Measurements from ENCODE around the gene PNMA6E. TPM values are rescaled to one million over a fixed set of nuclear protein-coding genes. Genes with fewer than 3 reads are reported as not detected.

Gene PNMA6E
- total and polyA plus RNA-seq, 9 of the 15 experiments (the other 6 are each of a cell fraction or from before 2014, with no cell fraction given): 0.03 TPM; not detected in 8

DNA sequence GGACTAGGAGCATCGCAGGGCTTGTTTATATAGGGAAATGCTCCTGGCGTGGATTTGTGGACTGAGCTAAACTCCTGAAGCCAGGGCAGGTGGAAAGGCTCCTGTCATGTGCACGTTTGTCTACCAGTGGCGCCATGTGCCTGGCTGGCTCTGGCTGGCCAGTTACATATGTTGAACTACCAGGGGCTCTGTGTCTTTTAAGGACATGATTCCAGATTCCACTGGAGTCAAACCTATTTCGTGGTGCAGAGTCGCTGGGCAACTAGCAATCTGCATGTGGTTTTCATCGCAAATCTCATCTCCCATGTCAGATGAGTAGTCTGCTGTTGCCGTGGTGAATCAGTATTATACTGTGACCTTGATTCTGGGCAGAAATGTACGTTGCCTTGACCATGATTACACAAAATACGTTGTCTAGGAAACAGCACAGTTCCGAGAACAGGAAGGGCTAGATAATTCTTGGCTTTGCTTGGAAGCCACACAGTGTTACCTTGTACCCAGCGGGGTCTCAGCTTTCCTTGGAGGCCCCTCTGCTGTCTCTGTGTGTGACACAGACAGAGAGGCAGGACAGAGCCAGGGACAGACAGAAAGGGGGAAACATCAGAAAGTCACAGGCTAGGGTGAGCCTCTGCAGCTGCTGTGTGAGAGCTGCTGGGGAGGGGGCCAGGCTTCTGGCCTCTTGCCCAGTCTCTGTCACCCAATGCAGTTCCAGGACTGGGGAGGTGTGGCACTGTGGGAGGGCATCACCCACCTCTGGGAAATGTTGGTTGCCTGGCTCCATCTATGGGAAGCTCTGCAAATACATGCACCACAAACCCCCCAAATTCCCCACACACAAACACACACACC, 19.2 kb downstream of the PNMA6E start:
- DNase-seq (ENCODE audit: extremely low read depth in 1 of 4, low spot score in 3 of 4) (peak; percentile 62 to 75 (median 68)), FAIRE-seq (peak; percentile 96), ATAC-seq (peak; percentile 89)
- H3K79me2 ChIP-seq (ENCODE audit: control insufficient read depth, insufficient read depth, low read length): no peaks in the 10 kb centered on the region
- H3K27ac ChIP-seq (ENCODE audit: extremely low read depth, low read depth, low read length): peak overlapping the region; percentile 65
- WGBS (ENCODE audit: insufficient coverage, low coverage, missing lambda C conversion rate): 15% methylated on average over 11 of the region's 12 CpGs
- H3K9me3 ChIP-seq (replicated peaks; ENCODE audit: control insufficient read depth, insufficient read depth, low read depth, low read length): peaks cover 6% of the 10 kb centered on the region; the same call in 1 of the 2 replicates
- peak overlapping the region; percentile 87 for H2AFZ ChIP-seq (ENCODE audit: low read depth, low read length)
- H3K36me3 ChIP-seq (ENCODE audit: control insufficient read depth, insufficient read depth, low read length): no peaks in the 10 kb centered on the region
- ChIA-PET POLR2A (interaction anchor here (0.5 to 1.5 kb wide), 4 partner anchors 16 to 349 kb away, joined by 3 to 5 read pairs (median 4); no protein-coding TSS in a partner anchor), CTCF (ENCODE audit: low intra/inter-chr PET ratio) (no interaction called here)
- in situ Hi-C loops (cut with MboI) (no loop called here), intact Hi-C loops (cut with micrococcal nuclease) (loop anchor here (5.0 kb wide), 1 partner anchor 45 kb away; no protein-coding TSS in a partner anchor)
- H4K20me1 ChIP-seq (replicated peaks; ENCODE audit: control insufficient read depth, insufficient read depth, low read length): no peaks in the 10 kb centered on the region
- peak overlapping the region; percentile 71 for H3K4me2 ChIP-seq (ENCODE audit: insufficient read depth, low read length)
- H3K9me1 ChIP-seq (ENCODE audit: control insufficient read depth, insufficient read depth, low read length): no peaks in the 10 kb centered on the region
- no TSS peak for BruUV-seq (replicated peaks)
- no peaks in the 10 kb centered on the region; a peak in 1 of 5 replicates for H3K27me3 ChIP-seq (ENCODE audit: control insufficient read depth in 2 of 2, insufficient read depth in 2 of 2, low read length in 2 of 2)
- peak overlapping the region in 1 of 2 experiments; percentile 24; a peak in 3 of 4 replicates for H3K9ac ChIP-seq (ENCODE audit: insufficient read depth in 1 of 2, low read depth in 2 of 2, low read length in 2 of 2)
- H3K4me1 ChIP-seq (replicated peaks in 1 of 2; ENCODE audit: control insufficient read depth in 2 of 2, insufficient read depth in 2 of 2, low read length in 2 of 2): peaks cover 33% of the 10 kb centered on the region in 2 experiments
- H3K4me3 ChIP-seq: no peak overlapping the region
- TF ChIP-seq, protein P1, sequence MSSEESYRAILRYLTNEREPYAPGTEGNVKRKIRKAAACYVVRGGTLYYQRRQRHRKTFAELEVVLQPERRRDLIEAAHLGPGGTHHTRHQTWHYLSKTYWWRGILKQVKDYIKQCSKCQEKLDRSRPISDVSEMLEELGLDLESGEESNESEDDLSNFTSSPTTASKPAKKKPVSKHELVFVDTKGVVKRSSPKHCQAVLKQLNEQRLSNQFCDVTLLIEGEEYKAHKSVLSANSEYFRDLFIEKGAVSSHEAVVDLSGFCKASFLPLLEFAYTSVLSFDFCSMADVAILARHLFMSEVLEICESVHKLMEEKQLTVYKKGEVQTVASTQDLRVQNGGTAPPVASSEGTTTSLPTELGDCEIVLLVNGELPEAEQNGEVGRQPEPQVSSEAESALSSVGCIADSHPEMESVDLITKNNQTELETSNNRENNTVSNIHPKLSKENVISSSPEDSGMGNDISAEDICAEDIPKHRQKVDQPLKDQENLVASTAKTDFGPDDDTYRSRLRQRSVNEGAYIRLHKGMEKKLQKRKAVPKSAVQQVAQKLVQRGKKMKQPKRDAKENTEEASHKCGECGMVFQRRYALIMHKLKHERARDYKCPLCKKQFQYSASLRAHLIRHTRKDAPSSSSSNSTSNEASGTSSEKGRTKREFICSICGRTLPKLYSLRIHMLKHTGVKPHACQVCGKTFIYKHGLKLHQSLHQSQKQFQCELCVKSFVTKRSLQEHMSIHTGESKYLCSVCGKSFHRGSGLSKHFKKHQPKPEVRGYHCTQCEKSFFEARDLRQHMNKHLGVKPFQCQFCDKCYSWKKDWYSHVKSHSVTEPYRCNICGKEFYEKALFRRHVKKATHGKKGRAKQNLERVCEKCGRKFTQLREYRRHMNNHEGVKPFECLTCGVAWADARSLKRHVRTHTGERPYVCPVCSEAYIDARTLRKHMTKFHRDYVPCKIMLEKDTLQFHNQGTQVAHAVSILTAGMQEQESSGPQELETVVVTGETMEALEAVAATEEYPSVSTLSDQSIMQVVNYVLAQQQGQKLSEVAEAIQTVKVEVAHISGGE (CRISPR knock-in tag; IDR thresholded peaks at IDR 0.05): no peak
- TF ChIP-seq SMAD3 (CRISPR knock-in tag; conservative IDR thresholded peaks at IDR 0.05): no peak
- TF ChIP-seq, protein P2, sequence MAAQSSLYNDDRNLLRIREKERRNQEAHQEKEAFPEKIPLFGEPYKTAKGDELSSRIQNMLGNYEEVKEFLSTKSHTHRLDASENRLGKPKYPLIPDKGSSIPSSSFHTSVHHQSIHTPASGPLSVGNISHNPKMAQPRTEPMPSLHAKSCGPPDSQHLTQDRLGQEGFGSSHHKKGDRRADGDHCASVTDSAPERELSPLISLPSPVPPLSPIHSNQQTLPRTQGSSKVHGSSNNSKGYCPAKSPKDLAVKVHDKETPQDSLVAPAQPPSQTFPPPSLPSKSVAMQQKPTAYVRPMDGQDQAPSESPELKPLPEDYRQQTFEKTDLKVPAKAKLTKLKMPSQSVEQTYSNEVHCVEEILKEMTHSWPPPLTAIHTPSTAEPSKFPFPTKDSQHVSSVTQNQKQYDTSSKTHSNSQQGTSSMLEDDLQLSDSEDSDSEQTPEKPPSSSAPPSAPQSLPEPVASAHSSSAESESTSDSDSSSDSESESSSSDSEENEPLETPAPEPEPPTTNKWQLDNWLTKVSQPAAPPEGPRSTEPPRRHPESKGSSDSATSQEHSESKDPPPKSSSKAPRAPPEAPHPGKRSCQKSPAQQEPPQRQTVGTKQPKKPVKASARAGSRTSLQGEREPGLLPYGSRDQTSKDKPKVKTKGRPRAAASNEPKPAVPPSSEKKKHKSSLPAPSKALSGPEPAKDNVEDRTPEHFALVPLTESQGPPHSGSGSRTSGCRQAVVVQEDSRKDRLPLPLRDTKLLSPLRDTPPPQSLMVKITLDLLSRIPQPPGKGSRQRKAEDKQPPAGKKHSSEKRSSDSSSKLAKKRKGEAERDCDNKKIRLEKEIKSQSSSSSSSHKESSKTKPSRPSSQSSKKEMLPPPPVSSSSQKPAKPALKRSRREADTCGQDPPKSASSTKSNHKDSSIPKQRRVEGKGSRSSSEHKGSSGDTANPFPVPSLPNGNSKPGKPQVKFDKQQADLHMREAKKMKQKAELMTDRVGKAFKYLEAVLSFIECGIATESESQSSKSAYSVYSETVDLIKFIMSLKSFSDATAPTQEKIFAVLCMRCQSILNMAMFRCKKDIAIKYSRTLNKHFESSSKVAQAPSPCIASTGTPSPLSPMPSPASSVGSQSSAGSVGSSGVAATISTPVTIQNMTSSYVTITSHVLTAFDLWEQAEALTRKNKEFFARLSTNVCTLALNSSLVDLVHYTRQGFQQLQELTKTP (IDR thresholded peaks at IDR 0.05; ENCODE audit: low read depth in 1 of 2, partially characterized antibody in 2 of 2): no peak
- TF ChIP-seq ZNF24 (IDR thresholded peaks at IDR 0.05): no peak
- TF ChIP-seq, protein P3, sequence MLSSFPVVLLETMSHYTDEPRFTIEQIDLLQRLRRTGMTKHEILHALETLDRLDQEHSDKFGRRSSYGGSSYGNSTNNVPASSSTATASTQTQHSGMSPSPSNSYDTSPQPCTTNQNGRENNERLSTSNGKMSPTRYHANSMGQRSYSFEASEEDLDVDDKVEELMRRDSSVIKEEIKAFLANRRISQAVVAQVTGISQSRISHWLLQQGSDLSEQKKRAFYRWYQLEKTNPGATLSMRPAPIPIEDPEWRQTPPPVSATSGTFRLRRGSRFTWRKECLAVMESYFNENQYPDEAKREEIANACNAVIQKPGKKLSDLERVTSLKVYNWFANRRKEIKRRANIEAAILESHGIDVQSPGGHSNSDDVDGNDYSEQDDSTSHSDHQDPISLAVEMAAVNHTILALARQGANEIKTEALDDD (IDR thresholded peaks at IDR 0.05): no peak
- TF ChIP-seq FOXA3 (CRISPR knock-in tag; conservative IDR thresholded peaks at IDR 0.05 in 1 of 2, IDR thresholded peaks at IDR 0.05 in 1 of 2): no peak
- no peak for TF ChIP-seq RBM39 (optimal IDR thresholded peaks at IDR 0.05; ENCODE audit: low read depth, low read length)
- TF ChIP-seq RCOR1 (IDR thresholded peaks at IDR 0.05; ENCODE audit: borderline replicate concordance in 1 of 2, low read depth in 2 of 2, low read length in 2 of 2): peak in 1 of 2 experiments; percentile 90; a peak in 2 of 4 replicates
- no peak for TF ChIP-seq PTRF (tag; IDR thresholded peaks at IDR 0.05)
- peak; percentile 25; the same call in 1 of the 2 replicates for TF ChIP-seq MAFG (tag; conservative IDR thresholded peaks at IDR 0.05)

All from K562 (cell line).